K562 (cell line): ENCODE results near the gene AMT. TPM values are rescaled to one million over a fixed set of nuclear protein-coding genes. Genes with fewer than 3 reads are reported as not detected.

Experiments used
- ARNT ChIP-seq, 2 experiments: fragments of 450-650 bp; IDR thresholded peaks; 2 replicates each; pipeline ENCODE4 v1.6.1; 2016; ENCODE audit warnings: mild to moderate bottlenecking in 1 of 2
- EHMT2 ChIP-seq: fragments of 450-650 bp; IDR thresholded peaks from 2 replicates; pipeline ENCODE4 v1.6.1; 2018; ENCODE audit warnings: antibody characterized with exemption
- HMGN3 ChIP-seq: IDR thresholded peaks from 2 replicates; pipeline ENCODE4 v1.6.1; 2011; ENCODE audit warnings: borderline replicate concordance, low read depth, mild to moderate bottlenecking, mixed read lengths, low read length; ENCODE audit not compliant: insufficient read length; ENCODE audit errors: extremely low read depth
- HOXB6 ChIP-seq: fragments of 250-450 bp; sonication (Bioruptor Pico); IDR thresholded peaks from 2 replicates; pipeline ENCODE4 v1.5.1; 2022; ENCODE audit warnings: mild to moderate bottlenecking, borderline replicate concordance
- MTF1 ChIP-seq: fragments of 250-450 bp; sonication (Bioruptor Pico); IDR thresholded peaks from 2 replicates; pipeline ENCODE4 v1.9.0; 2021; ENCODE audit warnings: moderate library complexity, mild to moderate bottlenecking, inconsistent platforms, borderline replicate concordance
- MXI1 ChIP-seq: IDR thresholded peaks from 2 replicates; pipeline ENCODE4 v1.6.1; 2011; ENCODE audit warnings: low read depth, mild to moderate bottlenecking, improper control_type of control experiment, low read length
- OTX1 ChIP-seq: fragments of 450-650 bp; formaldehyde crosslinking; IDR thresholded peaks from 2 replicates; pipeline ENCODE4 v1.4.0; 2022; ENCODE audit warnings: mild to moderate bottlenecking
- PHF21A ChIP-seq: fragments of 450-650 bp; IDR thresholded peaks from 2 replicates; pipeline ENCODE4 v1.6.1; 2017; ENCODE audit warnings: low read depth, borderline replicate concordance
- POLR3G ChIP-seq: IDR thresholded peaks from 2 replicates; pipeline ENCODE4 v1.6.1; 2011; ENCODE audit not compliant: insufficient read length, insufficient replicate concordance; ENCODE audit errors: extremely low read depth
- PTTG1 ChIP-seq: fragments of 450-650 bp; IDR thresholded peaks from 2 replicates; pipeline ENCODE4 v1.6.1; 2016; ENCODE audit warnings: low read depth, mild to moderate bottlenecking, missing genetic modification characterization, missing compliant biosample characterization
- SAFB ChIP-seq: fragments of 200-400 bp; formaldehyde crosslinking; IDR thresholded peaks from 2 replicates; pipeline ENCODE4 v1.6.1; 2017; ENCODE audit warnings: low read depth, low read length, borderline replicate concordance
- ZC3H11A ChIP-seq: IDR thresholded peaks from 2 replicates; pipeline ENCODE4 v1.6.1; 2012; ENCODE audit warnings: low read depth, low read length, improper control_type of control experiment
- ZC3H4 ChIP-seq: sonication (generic); formaldehyde crosslinking; IDR thresholded peaks from 2 replicates; pipeline ENCODE4 v1.9.0; 2021; ENCODE audit warnings: missing genetic modification reagents, borderline replicate concordance
- ZFP36 ChIP-seq: fragments of 150-350 bp; IDR thresholded peaks from 2 replicates; pipeline ENCODE4 v1.6.1; 2018; ENCODE audit warnings: low read length, low read depth; ENCODE audit not compliant: partially characterized antibody
- ZNF584 ChIP-seq: fragments of 200-800 bp; sonication (Bioruptor generic); IDR thresholded peaks from 2 replicates; pipeline ENCODE4 v1.6.1; 2016; ENCODE audit warnings: low read depth, mild to moderate bottlenecking, missing genetic modification characterization, missing compliant biosample characterization
- ZNF764 ChIP-seq: fragments of 250-450 bp; sonication (Bioruptor Pico); IDR thresholded peaks from 2 replicates; pipeline ENCODE4 v1.4.0; 2020; ENCODE audit warnings: low read depth, mild to moderate bottlenecking, moderate library complexity
- polyA plus RNA-seq, 8 experiments: library from polyadenylated mRNA; depleted of rRNA in 4 of 8; stranded (reverse) in 5 of 8; unstranded in 3 of 8; fragments of >200 nt; fragmentation: Nextera tagmentation in 2 of 8; fragmentation: Illumina TruSeq in 1 of 8; extraction: Ambion mirVana in 2 of 8; extraction: Trizol in 1 of 8; gene quantifications; 2 replicates each; pipeline versions ENCODE4 v1.2.1 to v1.2.3, GENCODE V29; 2011 to 2014; ENCODE audit warnings: inconsistent platforms in 1 of 8, missing spikeins in 1 of 8
- total RNA-seq, 7 experiments: library from RNA; depleted of rRNA in 6 of 7; stranded (reverse); fragments of >200 nt in 6 of 7; fragmentation: Illumina TruSeq in 2 of 7; extraction: Trizol in 2 of 7; gene quantifications; 2 replicates each; pipeline versions ENCODE4 v1.2.1 to v1.2.3, GENCODE V29; 2011 to 2021; ENCODE audit warnings: low replicate concordance in 1 of 7
- TF ChIP-seq, protein P1 (sequence below): fragments of 450-650 bp; IDR thresholded peaks from 2 replicates; pipeline ENCODE4 v1.6.1; 2016; ENCODE audit warnings: missing biosample characterization, missing genetic modification characterization
- TF ChIP-seq, protein P2 (sequence below): fragments of 200-400 bp; formaldehyde crosslinking; IDR thresholded peaks from 2 replicates; pipeline ENCODE4 v1.6.1; 2017; ENCODE audit warnings: mild to moderate bottlenecking, low read depth, low read length, moderate library complexity
- TF ChIP-seq, protein P3 (sequence below): sonication (generic); formaldehyde crosslinking; IDR thresholded peaks from 2 replicates; pipeline ENCODE4 v1.8.0; 2023; ENCODE audit warnings: mild to moderate bottlenecking, missing genetic modification reagents
- TF ChIP-seq, protein P4 (sequence below): fragments of 450-650 bp; formaldehyde crosslinking; IDR thresholded peaks from 2 replicates; pipeline ENCODE4 v1.4.0; 2022; ENCODE audit warnings: mild to moderate bottlenecking, moderate library complexity
- TF ChIP-seq, protein P5 (sequence below): sonication (generic); formaldehyde crosslinking; IDR thresholded peaks from 2 replicates; pipeline ENCODE4 v1.8.1; 2023; ENCODE audit warnings: mild to moderate bottlenecking, missing genetic modification reagents

The AMT gene
- total and polyA plus RNA-seq, 9 of the 15 experiments (the other 6 are each of a cell fraction or from before 2014, with no cell fraction given), result 0.14 to 2.1 (median 0.52) TPM

DNA sequence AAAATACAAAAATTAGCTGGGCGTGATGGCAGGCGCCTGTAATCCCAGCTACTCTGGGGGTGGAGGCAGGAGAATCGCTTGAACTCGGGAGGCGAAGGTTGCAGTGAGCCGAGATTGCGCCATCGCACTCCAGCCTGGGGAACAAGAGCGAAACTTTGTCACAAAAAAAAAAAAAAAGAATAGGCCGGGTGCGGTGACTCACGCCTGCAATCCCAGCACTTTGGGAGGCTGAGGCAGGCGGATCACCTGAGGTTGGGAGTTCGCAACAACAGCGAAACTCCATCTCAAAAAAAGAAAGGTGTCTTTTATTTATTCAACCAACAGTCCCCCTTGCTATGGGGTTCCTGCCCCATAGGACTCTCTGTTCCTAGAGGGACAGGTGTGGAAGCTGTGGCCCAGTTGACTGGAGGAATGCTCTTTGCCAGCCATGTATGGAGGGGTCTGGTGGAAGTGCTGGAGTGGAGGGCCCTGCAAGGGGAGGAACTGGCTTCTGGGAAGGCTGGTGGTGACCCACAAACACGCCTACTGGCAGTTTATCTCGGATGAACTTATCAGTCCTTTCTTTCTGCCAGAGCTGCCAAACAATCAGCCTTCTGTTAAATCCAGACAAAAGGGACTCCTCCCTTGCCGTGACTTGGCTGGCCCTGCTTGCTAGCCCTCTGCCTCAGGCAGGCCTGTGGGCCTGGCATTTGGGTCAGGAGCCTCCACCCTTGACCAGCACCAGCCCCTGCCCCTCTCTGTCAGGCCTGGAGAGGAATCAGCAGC is 43.2 kb upstream of the AMT start (continued):
- TF ChIP-seq, protein P1, sequence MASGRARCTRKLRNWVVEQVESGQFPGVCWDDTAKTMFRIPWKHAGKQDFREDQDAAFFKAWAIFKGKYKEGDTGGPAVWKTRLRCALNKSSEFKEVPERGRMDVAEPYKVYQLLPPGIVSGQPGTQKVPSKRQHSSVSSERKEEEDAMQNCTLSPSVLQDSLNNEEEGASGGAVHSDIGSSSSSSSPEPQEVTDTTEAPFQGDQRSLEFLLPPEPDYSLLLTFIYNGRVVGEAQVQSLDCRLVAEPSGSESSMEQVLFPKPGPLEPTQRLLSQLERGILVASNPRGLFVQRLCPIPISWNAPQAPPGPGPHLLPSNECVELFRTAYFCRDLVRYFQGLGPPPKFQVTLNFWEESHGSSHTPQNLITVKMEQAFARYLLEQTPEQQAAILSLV, result peak; percentile 55; the same call in 1 of the 2 replicates
- TF ChIP-seq ZFP36 (no peak), ZNF764 (CRISPR knock-in tag) (no peak), ZC3H4 (CRISPR knock-in tag) (no peak), ZNF584 (CRISPR knock-in tag) (no peak), MXI1 (no peak), PHF21A (no peak), PTTG1 (tag) (no peak), HMGN3 (peak; percentile 26), POLR3G (no peak), ZC3H11A (no peak), EHMT2 (no peak), SAFB (no peak), ARNT (IDR thresholded peaks at IDR 0.05) (no peak), HOXB6 (no peak), OTX1 (CRISPR knock-in tag) (no peak), MTF1 (no peak)
- TF ChIP-seq, protein P2, sequence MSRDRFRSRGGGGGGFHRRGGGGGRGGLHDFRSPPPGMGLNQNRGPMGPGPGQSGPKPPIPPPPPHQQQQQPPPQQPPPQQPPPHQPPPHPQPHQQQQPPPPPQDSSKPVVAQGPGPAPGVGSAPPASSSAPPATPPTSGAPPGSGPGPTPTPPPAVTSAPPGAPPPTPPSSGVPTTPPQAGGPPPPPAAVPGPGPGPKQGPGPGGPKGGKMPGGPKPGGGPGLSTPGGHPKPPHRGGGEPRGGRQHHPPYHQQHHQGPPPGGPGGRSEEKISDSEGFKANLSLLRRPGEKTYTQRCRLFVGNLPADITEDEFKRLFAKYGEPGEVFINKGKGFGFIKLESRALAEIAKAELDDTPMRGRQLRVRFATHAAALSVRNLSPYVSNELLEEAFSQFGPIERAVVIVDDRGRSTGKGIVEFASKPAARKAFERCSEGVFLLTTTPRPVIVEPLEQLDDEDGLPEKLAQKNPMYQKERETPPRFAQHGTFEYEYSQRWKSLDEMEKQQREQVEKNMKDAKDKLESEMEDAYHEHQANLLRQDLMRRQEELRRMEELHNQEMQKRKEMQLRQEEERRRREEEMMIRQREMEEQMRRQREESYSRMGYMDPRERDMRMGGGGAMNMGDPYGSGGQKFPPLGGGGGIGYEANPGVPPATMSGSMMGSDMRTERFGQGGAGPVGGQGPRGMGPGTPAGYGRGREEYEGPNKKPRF, result no peak
- TF ChIP-seq, protein P3, sequence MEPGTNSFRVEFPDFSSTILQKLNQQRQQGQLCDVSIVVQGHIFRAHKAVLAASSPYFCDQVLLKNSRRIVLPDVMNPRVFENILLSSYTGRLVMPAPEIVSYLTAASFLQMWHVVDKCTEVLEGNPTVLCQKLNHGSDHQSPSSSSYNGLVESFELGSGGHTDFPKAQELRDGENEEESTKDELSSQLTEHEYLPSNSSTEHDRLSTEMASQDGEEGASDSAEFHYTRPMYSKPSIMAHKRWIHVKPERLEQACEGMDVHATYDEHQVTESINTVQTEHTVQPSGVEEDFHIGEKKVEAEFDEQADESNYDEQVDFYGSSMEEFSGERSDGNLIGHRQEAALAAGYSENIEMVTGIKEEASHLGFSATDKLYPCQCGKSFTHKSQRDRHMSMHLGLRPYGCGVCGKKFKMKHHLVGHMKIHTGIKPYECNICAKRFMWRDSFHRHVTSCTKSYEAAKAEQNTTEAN (CRISPR knock-in tag), result no peak
- TF ChIP-seq, protein P4, sequence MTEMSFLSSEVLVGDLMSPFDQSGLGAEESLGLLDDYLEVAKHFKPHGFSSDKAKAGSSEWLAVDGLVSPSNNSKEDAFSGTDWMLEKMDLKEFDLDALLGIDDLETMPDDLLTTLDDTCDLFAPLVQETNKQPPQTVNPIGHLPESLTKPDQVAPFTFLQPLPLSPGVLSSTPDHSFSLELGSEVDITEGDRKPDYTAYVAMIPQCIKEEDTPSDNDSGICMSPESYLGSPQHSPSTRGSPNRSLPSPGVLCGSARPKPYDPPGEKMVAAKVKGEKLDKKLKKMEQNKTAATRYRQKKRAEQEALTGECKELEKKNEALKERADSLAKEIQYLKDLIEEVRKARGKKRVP (CRISPR knock-in tag), result no peak
- TF ChIP-seq, protein P5, sequence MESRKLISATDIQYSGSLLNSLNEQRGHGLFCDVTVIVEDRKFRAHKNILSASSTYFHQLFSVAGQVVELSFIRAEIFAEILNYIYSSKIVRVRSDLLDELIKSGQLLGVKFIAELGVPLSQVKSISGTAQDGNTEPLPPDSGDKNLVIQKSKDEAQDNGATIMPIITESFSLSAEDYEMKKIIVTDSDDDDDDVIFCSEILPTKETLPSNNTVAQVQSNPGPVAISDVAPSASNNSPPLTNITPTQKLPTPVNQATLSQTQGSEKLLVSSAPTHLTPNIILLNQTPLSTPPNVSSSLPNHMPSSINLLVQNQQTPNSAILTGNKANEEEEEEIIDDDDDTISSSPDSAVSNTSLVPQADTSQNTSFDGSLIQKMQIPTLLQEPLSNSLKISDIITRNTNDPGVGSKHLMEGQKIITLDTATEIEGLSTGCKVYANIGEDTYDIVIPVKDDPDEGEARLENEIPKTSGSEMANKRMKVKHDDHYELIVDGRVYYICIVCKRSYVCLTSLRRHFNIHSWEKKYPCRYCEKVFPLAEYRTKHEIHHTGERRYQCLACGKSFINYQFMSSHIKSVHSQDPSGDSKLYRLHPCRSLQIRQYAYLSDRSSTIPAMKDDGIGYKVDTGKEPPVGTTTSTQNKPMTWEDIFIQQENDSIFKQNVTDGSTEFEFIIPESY, result no peak
